ELF-1 (cell line): Measurements from ENCODE around the gene POU6F1.
"Not testable (repeated sequence)": the region's sequence is repeated elsewhere in the genome, so short reads cannot be mapped to it uniquely, and the experiment has no call there.

Experiments
- DNase-seq: peaks from one replicate; pipeline ENCODE4 v3.0.0-alpha.2; 2016; ENCODE audit warnings: low read depth, low spot score

POU6F1 gene

DNA sequence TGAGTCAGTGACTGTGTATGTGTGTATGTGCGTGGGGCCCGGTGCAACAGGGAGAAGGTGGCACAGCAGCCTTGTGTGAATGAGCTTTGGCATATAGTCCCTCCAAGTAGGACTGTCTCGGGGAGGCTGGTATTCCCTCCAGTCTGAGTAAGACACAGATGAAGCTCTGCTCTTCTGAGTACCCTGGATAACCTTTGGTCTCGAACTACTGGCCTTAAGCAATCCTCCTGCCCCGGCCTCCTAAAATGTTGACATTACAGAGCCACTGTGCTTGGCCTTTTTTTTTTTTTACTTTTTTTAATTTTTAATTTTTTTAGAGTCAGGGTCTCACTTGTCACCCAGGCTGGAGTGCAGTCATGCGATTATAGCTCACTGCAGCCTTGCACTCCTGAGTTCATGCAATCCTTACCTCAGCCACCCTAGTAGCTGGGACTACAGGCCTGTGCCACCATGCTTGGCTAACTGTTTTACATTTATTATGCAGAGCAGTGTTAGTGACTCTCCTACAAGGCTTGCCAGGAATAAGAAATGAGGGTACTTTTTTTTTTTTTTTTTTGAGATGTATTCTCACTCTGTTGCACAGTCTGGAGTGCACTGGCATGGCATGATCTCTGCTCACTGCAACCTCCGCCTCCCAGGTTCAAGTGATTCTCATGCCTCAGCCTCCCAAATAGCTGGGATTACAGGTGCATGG, 11.4 kb upstream of the POU6F1 start:
- no peak for DNase-seq

- no peak for DNase-seq
These were observed 10.1 kb upstream of the POU6F1 start for GRCh38 chr12:51227962-51228361.

DNA sequence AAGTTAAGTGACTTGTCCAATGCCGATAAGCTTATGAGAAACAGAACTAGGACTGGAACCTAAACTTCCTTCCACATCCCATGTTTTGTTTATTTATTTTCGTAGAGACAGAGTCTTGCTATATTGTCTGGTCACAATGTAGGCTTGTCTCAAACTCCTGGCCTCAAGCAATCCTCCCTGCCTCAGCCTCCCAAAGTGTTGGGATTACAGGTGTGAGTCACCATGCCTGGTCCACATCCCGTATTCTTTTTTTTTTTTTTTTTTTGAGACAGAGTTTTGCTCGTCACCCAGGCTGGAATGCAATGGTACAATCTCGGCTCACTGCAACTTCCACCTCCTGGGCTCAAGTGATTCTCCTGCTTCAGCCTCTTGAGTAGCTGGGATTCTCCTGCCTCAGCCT, 9.2 kb upstream of the POU6F1 start:
- not testable (repeated sequence) for DNase-seq

GRCh38 chr12:51225771-51226170, 7.9 kb upstream of the POU6F1 start:
- DNase-seq = no peak

DNA sequence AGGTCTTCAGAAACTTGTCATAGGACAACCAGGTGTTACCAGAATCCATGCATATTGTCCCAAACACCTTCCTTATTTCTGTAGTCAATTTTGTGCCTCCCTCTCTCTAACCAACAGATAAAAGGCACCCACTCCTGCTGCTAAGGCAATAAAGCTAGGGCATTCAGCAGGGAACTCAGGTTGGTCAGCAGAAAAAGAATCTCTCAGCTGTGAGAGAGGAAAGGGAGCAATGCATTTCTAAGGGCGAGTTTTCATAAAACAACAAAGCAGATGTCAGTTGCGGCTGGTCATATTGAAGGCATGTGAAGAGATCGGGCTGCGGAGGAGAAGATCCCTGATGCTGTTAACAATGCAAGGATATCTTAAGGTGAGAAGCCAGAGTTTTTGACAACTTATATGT, 7.4 kb upstream of the POU6F1 start:
- DNase-seq = no peak

DNA sequence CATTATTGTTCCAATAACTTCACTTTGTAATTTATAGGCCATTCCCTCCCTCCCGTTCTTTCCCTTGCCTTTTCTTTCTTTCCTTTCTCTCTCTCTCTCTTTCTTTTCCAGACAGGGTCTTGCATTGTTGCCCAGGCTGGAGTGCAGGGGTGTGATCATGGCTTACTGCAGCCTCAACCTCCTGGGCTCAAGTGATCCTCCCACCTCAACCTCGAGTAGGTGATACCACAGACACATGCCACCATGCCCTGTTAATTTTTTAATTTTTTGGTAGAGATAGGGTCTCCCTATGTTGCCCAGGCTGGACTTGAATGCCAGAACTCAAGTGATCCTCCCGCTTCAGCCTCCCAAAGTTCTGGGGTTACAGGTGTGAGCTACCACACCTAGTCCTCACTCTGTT, 6.8 kb upstream of the POU6F1 start:
- DNase-seq = no peak

DNA sequence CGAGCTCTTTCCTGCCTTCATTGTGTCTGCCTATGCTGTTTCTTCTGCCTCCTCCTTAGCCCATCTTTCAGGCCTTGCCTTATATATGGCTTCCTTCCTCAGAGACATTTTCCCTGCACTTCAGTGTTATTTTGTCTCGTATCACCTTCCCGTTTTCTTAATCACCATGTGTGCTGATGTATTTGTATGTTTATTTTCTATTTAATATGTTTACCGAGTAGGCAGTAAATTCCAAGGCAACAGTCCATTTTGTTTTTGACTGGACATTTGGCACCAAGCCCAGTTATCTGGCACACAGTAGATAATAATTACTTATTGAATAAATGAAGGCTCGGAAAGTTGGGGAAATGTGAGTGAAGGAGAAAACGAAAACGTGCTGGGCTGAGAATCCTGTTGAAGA, 4.6 kb upstream of the POU6F1 start:
- no peak for DNase-seq

DNA sequence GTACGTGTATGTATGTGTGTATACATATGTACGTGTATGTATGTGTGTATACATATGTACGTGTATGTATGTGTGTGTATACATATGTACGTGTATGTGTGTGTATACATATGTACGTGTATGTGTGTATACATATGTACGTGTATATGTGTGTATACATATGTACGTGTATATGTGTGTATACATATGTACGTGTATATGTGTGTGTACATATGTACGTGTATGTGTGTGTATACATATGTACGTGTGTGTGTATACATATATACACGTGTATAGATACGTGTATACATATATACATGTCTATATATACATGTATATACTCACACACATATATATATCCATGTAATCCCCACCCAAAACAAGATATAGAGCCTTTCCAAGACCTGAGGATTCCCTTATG, 2.0 kb upstream of the POU6F1 start:
- not testable (repeated sequence) for DNase-seq

DNA sequence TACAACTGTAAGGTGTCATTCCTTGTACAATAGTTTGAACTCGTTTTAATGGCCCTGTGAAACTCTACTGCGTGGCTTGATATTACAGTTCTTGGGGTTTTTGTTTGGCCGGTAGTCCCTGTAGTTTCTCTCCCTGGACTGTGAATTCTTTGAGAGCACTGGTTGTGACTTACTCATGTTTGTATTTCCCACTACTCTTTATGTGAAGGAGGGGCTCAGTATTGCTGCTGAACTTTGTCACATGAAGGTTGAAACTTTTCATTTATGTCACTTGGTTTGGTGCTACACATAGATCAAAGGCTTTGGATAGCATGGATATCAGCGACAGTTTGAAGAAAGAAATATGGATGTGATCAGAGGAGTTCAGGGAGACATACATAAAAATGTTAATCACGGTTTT, 1.5 kb upstream of the POU6F1 start:
- no peak for DNase-seq

GRCh38 chr12:51218607-51219161, 822 bp upstream of the POU6F1 start:
- DNase-seq = peak; percentile 57

DNA sequence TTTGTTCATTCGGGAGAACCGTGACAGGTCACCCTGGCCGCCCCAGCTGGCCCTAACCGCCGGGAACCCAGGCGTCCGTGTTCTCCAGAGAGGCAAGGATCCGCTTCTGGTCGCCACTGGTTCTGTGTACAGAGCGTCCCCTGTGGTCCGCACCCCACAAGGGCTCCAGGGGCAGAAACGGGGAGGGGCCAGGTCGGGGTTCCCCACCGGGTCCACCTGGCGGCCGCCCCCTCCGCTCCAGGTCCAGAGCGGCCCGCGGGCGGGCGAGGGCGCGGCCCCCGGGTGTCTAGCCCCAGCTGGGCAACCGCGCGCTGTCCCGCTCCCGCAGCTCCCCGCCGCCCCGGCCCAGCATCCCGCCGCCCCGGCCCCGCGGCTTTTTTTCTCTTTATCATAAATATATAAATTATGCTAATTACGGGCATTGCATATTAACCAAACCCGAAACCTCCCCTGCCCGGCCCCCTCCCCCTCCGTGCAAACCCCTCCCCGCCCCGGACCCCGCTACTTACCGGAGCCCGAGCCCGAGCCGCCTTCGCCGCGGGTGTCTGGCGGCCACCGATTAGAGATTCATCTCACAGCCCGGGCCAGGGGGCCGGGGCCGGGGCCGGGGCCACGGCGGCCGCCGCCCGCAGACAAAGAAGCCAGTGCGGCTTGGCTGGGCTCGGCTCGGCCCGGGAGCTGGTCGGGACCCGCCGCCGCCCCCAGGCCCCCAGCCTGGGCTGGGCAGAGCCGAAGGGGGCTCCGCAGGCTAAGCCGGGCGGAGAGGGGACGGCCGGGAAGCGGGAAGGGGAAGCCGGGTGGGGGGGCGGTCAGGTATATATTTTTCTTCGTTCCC, 512 bp downstream of the POU6F1 start:
- DNase-seq = peak; percentile 43

DNA sequence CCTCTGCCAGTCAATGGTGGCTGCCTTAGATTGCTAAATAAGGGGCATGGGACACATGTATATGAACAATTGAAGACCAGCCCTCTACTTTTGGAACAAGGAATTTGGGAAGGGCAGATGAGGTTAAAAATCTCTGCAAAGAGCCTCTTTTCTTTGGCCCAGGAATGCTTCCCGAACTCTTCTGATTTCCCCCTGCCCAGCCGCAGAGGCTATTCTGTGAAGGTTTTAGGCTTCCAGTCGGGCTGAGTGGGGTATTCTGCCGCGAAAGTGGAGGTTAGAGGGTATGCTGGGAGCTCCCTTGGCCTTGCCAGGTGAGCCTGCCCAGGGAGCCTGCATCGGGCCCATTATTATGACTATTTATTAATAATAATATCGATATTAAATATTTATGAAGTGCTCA, 1.2 kb downstream of the POU6F1 start:
- DNase-seq = peak; percentile 8

GRCh38 chr12:51214895-51215294, 3.0 kb downstream of the POU6F1 start:
- no peak for DNase-seq

DNA sequence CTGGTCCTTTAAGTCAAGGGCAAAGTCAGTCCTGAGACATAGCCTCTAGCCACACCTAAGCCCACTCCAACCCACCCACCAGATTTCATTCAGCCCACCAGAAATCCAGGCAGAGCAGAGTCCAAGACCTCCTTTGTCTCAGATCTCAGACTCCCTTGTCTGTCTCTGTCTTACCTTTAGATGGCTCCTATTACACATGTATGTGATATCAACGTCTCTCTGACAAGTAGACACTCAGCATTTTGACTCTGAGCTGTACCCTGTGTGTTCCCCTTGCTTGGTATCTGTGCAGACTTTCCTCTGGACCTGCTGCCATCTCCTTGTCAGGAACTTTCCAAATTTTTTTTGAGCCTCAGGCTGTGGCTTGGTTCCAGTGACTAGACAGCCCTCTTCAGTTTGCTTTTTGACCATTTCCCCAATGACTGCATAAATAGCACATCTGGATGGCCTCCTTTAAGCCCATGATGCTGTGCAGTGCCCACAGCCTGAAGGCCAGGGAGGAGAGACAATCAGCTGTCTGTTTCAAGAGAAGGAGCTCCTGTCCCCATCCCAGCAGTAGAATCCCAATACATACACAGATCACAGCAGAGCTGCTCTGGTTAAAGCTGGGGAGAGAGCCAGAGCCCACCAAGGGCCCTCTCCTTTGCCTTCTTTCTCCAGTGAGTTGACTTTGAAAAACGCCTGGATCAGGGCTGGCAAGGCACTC, 7.0 kb downstream of the POU6F1 start:
- DNase-seq = no peak

- no peak for DNase-seq
These were observed 8.6 kb downstream of the POU6F1 start for GRCh38 chr12:51209259-51209658.

- DNase-seq = no peak
These were observed 9.7 kb downstream of the POU6F1 start for GRCh38 chr12:51208016-51208660.

- no peak for DNase-seq
These were observed 12.5 kb downstream of the POU6F1 start for GRCh38 chr12:51205350-51205749.

DNA sequence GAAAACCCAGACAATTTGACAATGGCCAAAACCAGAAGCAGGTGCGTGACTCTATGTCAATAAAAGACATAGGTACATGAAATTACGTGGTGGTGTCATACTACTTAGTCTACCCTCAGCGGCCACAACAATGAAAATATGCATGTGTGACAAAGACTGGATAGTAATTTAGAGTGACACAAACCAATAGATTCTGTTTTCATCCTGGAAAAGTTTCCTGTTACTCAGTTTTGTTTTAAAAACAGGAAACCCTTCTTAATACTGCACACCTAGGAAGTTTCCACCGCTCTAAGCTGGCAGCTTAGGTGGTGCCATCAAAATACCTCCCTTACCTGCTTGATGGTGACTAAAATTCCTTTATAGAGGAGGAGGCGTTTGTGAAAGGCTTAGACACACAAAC, 15.1 kb downstream of the POU6F1 start:
- DNase-seq = no peak

DNA sequence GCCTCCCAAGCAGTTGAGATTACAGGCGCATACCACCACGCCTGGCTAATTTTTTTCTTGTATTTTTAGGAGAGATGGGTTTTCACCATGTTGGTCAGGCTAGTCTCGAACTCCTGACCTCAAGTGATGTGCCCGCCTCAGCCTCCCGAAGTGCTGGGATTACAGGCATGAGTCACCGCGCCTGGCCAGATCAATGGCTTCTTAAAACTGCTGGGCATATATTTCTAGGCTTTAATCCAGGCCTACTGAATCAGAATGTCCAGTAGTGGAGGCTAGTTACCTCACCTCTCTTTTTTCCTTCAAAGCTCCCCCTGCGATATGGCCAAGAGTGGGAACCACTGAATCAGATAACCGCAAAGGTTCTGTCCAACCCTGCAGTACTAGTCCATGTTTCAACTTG, 17.1 kb downstream of the POU6F1 start:
- no peak for DNase-seq

- no peak for DNase-seq
These were observed 17.7 kb downstream of the POU6F1 start for GRCh38 chr12:51200156-51200555.

DNA sequence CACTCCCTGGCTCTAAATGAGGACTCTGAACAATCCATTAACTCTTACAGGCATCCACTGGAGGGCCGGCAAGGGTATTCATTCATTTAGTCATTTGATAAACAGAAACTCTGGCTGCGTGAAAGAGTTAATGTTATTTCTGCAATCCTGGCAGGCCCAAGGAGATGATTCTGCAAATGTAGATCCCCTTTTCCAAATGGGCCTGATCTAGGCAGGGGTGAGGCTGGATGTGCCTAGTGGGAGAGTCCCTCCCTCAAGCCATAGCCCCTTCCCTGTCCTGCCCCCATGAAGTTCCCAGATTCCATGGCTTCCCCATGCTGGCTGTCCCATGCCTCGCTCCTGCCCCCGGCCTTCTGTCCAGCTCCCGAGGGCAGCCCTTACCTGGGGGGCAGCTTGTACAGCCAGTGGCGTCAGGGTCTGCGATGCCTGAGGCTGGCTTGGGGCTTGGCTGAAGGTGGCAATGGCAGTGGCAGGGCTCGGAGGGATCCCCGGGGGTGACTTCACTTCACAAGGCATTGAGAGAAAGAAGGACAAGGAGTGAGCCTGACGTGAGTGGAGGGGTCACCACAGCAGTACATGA, 18.4 kb downstream of the POU6F1 start:
- DNase-seq = no peak
